Esophagus muscularis mucosa (tissue), 4 donors: ENCODE measurements around the gene NRXN3.
"Not testable (repeated sequence)": the region's sequence is repeated elsewhere in the genome, so short reads cannot be mapped to it uniquely, and the experiment has no call there.

Experiments
- CTCF ChIP-seq, 3 experiments: fragments of 200-600 bp in 2 of 3; fragments of 450-650 bp in 1 of 3; sonication (generic) in 2 of 3; IDR thresholded peaks; one replicate each; pipeline ENCODE4 v1.5.1; 2017 to 2019; ENCODE audit warnings: antibody characterized with exemption in 3 of 3, mild to moderate bottlenecking in 2 of 3, moderate library complexity in 1 of 3
- EP300 ChIP-seq: sonication (generic); formaldehyde crosslinking; IDR thresholded peaks from one replicate; pipeline ENCODE4 v1.6.1; 2017; ENCODE audit warnings: antibody characterized with exemption
- POLR2A ChIP-seq: fragments of 450-650 bp; IDR thresholded peaks from one replicate; pipeline ENCODE4 v1.6.1; 2017; ENCODE audit warnings: antibody characterized with exemption, moderate library complexity, mild to moderate bottlenecking, low read depth
- POLR2AphosphoS5 ChIP-seq, 2 donors: sonication (generic); formaldehyde crosslinking; IDR thresholded peaks; one replicate each; pipeline ENCODE4 v1.6.1; 2017; ENCODE audit warnings: antibody characterized with exemption in 2 of 2

GRCh38 chr14:78573736-78574135, 403.6 kb downstream of the NRXN3 start:
- TF ChIP-seq CTCF (IDR thresholded peaks at IDR 0.05); POLR2A; EP300; POLR2AphosphoS5 (IDR thresholded peaks at IDR 0.05): not testable (repeated sequence)
